ENCODE results near the gene DZIP3. TPM values are rescaled to one million over a fixed set of nuclear protein-coding genes. Genes with fewer than 3 reads are reported as not detected.

The DZIP3 gene
- total and polyA plus RNA-seq, 2 experiments from 2014 or later, result 28.7 to 32.0 TPM

- no peak for TF ChIP-seq ZNF462 (CRISPR knock-in tag; IDR thresholded peaks at IDR 0.05)
Observed at GRCh38 chr3:108555966-108556581, 33.4 kb upstream of the DZIP3 start (continued).

- no peaks in the 10 kb centered on the region for H3F3A ChIP-seq (replicated peaks; ENCODE audit: low read depth)
- Mint-ChIP-seq H3K27ac (no peak overlapping the region), H3K27me3 (ENCODE audit: insufficient read depth, low read depth, poor library complexity) (peaks cover 3% of the 10 kb centered on the region), H3K4me3 (no peak overlapping the region), H3K9me3 (no peaks in the 10 kb centered on the region), H3K4me1 (no peaks in the 10 kb centered on the region), H3K36me3 (ENCODE audit: low read depth) (peaks cover 44% of the 10 kb centered on the region)
- 0 out of 2 replicates have a peak, but pooled peaks cover 3% of the 10 kb centered on the region for H4K20me1 ChIP-seq (replicated peaks; ENCODE audit: insufficient read depth)
- H3K4me3 ChIP-seq, result no peak overlapping the region
- H3K36me3 ChIP-seq (ENCODE audit: insufficient read depth), result peaks cover 38% of the 10 kb centered on the region
- ATAC-seq, result no peak
- H3K4me2 ChIP-seq, result no peak overlapping the region
- no peaks in the 10 kb centered on the region for H3K4me1 ChIP-seq (ENCODE audit: insufficient read depth)
- TF ChIP-seq ZNF331 (CRISPR knock-in tag; IDR thresholded peaks at IDR 0.05; ENCODE audit: low read depth) (no peak), ETS1 (IDR thresholded peaks at IDR 0.05) (no peak), CREB1 (CRISPR knock-in tag; IDR thresholded peaks at IDR 0.05; ENCODE audit: low read depth) (no peak), CTCF (conservative IDR thresholded peaks at IDR 0.05; ENCODE audit: low read depth in 2 of 2) (no peak), STAT1 (IDR thresholded peaks at IDR 0.05; ENCODE audit: unreplicated experiment) (no peak), JUNB (IDR thresholded peaks at IDR 0.05; ENCODE audit: unreplicated experiment) (no peak), ZNF114 (CRISPR knock-in tag; IDR thresholded peaks at IDR 0.05) (no peak), NANOG (IDR thresholded peaks at IDR 0.05; ENCODE audit: borderline replicate concordance) (no peak)
- H3K9me2 ChIP-seq (ENCODE audit: insufficient read depth), result no peaks in the 10 kb centered on the region
- no peak overlapping the region for H2AFZ ChIP-seq
- DNase-seq (ENCODE audit: low spot score), result no peak
- no peaks in the 10 kb centered on the region for H3K79me2 ChIP-seq (replicated peaks; ENCODE audit: insufficient read depth)
- H3K27ac ChIP-seq (ENCODE audit: low read depth), result no peak overlapping the region
- no peaks in the 10 kb centered on the region for H3K27me3 ChIP-seq (ENCODE audit: insufficient read depth)
Observed at GRCh38 chr3:108562565-108562964, 27.0 kb upstream of the DZIP3 start.
